HG02943 (cell line): ENCODE results near the gene C5.
"Not testable (repeated sequence)": the region's sequence is repeated elsewhere in the genome, so short reads cannot be mapped to it uniquely, and the experiment has no call there.

ENCODE experiments used
- ATAC-seq: cut with Tn5 transposase; IDR thresholded peaks from one replicate; pipeline ENCODE4 v1.9.1; 2021; ENCODE audit warnings: mild to moderate bottlenecking, low read depth, moderate library complexity; ENCODE audit not compliant: unreplicated experiment

The C5 gene

GRCh38 chr9:120983259-120983837 is 66.7 kb downstream of the C5 start:
- no peak for ATAC-seq

GRCh38 chr9:120982836-120983235 is 67.2 kb downstream of the C5 start:
- no peak for ATAC-seq

- ATAC-seq: no peak
Measured at GRCh38 chr9:120980951-120981350, 69.1 kb downstream of the C5 start.

GRCh38 chr9:120979797-120980196 is 70.3 kb downstream of the C5 start:
- no peak for ATAC-seq

GRCh38 chr9:120978987-120979386 is 71.1 kb downstream of the C5 start:
- no peak for ATAC-seq

- ATAC-seq: no peak
Measured at GRCh38 chr9:120977321-120977720, 72.8 kb downstream of the C5 start.

- ATAC-seq: no peak
Measured at GRCh38 chr9:120974921-120975320, 75.2 kb downstream of the C5 start.

GRCh38 chr9:120974181-120974580 is 75.9 kb downstream of the C5 start:
- no peak for ATAC-seq

GRCh38 chr9:120971938-120972337 is 78.1 kb downstream of the C5 start:
- no peak for ATAC-seq

- ATAC-seq: not testable (repeated sequence)
Measured at GRCh38 chr9:120971471-120971870, 78.6 kb downstream of the C5 start.

- ATAC-seq: no peak
Measured at GRCh38 chr9:120970244-120970643, 79.8 kb downstream of the C5 start.

GRCh38 chr9:120966013-120966369 is 84.1 kb downstream of the C5 start:
- ATAC-seq: no peak

- ATAC-seq: no peak
Measured at GRCh38 chr9:120965344-120966012, 84.6 kb downstream of the C5 start.

GRCh38 chr9:120961936-120962335 is 88.1 kb downstream of the C5 start:
- no peak for ATAC-seq

- ATAC-seq: no peak
Measured at GRCh38 chr9:120960001-120960400, 90.1 kb downstream of the C5 start.

GRCh38 chr9:120956862-120957261 is 93.2 kb downstream of the C5 start:
- ATAC-seq: no peak

- no peak for ATAC-seq
Measured at GRCh38 chr9:120951960-120952618, 98.0 kb downstream of the C5 start.

- no peak for ATAC-seq
Measured at GRCh38 chr9:120950421-120951388, 99.4 kb downstream of the C5 start.

GRCh38 chr9:120949290-120949689 is 100.8 kb downstream of the C5 start:
- no peak for ATAC-seq

GRCh38 chr9:120948824-120949223 is 101.3 kb downstream of the C5 start:
- no peak for ATAC-seq

GRCh38 chr9:120947222-120947621 is 102.9 kb downstream of the C5 start:
- no peak for ATAC-seq
